SK-N-SH (cell line): ENCODE results near the gene FRS2. TPM values are rescaled to one million over a fixed set of nuclear protein-coding genes. Genes with fewer than 3 reads are reported as not detected.

ENCODE experiments used
- CTCF ChIA-PET: fragments of 300-600, 350-600 bp; formaldehyde crosslinking; extraction: SDS; loops from one replicate; lab custom pipeline; 2021; lab: Yijun Ruan, JAX
- POLR2A ChIA-PET: fragments of 350-600 bp; sonication (Branson Sonifier 250); formaldehyde crosslinking; extraction: SDS; loops from one replicate; lab custom pipeline; 2020; ENCODE audit warnings: antibody characterized with exemption, inconsistent platforms; lab: Yijun Ruan, JAX
- DNase-seq: peaks from one replicate; pipeline ENCODE4 v3.0.0; 2012
- H2AFZ ChIP-seq: fragments of 200-600 bp; sonication (generic); 2 replicates; pipeline ENCODE4 v1.8.1; 2016; ENCODE audit warnings: antibody characterized with exemption, mild to moderate bottlenecking, low read depth
- H3F3A ChIP-seq: fragments of 200-600 bp; sonication (generic); replicated peaks from 2 replicates; pipeline ENCODE3; 2016; ENCODE audit warnings: antibody characterized with exemption, mild to moderate bottlenecking; ENCODE audit not compliant: insufficient read depth
- H3K27ac ChIP-seq, 2 experiments: fragments of 200-500 bp in 1 of 2; fragments of 200-600 bp in 1 of 2; sonication (Bioruptor generic) in 1 of 2; sonication (generic), shearing (Covaris generic) in 1 of 2; 2 replicates each; pipeline versions ENCODE4 v1.5.1 to v1.6.1; 2014 to 2016; ENCODE audit warnings: low read depth in 2 of 2, inconsistent platforms in 1 of 2, low read length in 1 of 2, mild to moderate bottlenecking in 1 of 2, mixed read lengths in 1 of 2
- H3K27me3 ChIP-seq: fragments of 200-600 bp; sonication (generic), shearing (Covaris generic); 2 replicates; pipeline ENCODE4 v1.6.1; 2016; ENCODE audit warnings: mixed run types; ENCODE audit not compliant: insufficient read depth
- H3K36me3 ChIP-seq, 2 experiments: fragments of 200-500 bp in 1 of 2; fragments of 200-600 bp in 1 of 2; sonication (Bioruptor generic) in 1 of 2; sonication (generic) in 1 of 2; replicated peaks in 1 of 2; 2 replicates each; pipeline versions ENCODE3 to v1.5.1; 2014 to 2016; ENCODE audit warnings: low read length in 1 of 2, mild to moderate bottlenecking in 1 of 2; ENCODE audit not compliant: insufficient read depth in 2 of 2, control insufficient read depth in 1 of 2
- H3K4me1 ChIP-seq, 2 experiments: fragments of 200-500 bp in 1 of 2; fragments of 200-600 bp in 1 of 2; sonication (Bioruptor generic) in 1 of 2; sonication (generic), shearing (Covaris generic) in 1 of 2; 2 replicates each; pipeline versions ENCODE4 v1.5.1 to v1.6.1; 2014 to 2016; ENCODE audit warnings: low read depth in 1 of 2, low read length in 1 of 2, mixed run types in 1 of 2; ENCODE audit not compliant: insufficient read depth in 2 of 2, control insufficient read depth in 1 of 2
- H3K4me2 ChIP-seq: fragments of 200-600 bp; sonication (generic), shearing (Covaris generic); 2 replicates; pipeline ENCODE4 v1.6.1; 2017; ENCODE audit warnings: mixed run types
- H3K4me3 ChIP-seq, 2 experiments: fragments of 200-500 bp in 1 of 2; fragments of 200-600 bp in 1 of 2; sonication (Bioruptor generic) in 1 of 2; sonication (generic), shearing (Covaris generic) in 1 of 2; 2 replicates each; pipeline versions ENCODE4 v1.5.1 to v1.8.1; 2014 to 2016; ENCODE audit warnings: low read depth in 2 of 2, inconsistent platforms in 1 of 2, low read length in 1 of 2, mild to moderate bottlenecking in 1 of 2, mixed read lengths in 1 of 2, moderate library complexity in 1 of 2
- H3K79me2 ChIP-seq: fragments of 200-600 bp; sonication (generic); 2 replicates; pipeline ENCODE4 v1.8.1; 2017; ENCODE audit warnings: mild to moderate bottlenecking; ENCODE audit not compliant: insufficient read depth
- H3K9ac ChIP-seq: fragments of 200-600 bp; sonication (generic); 2 replicates; pipeline ENCODE4 v1.6.1; 2017; ENCODE audit warnings: mixed run types
- H3K9me2 ChIP-seq: fragments of 200-600 bp; sonication (generic); 2 replicates; pipeline ENCODE4 v1.6.1; 2017; ENCODE audit warnings: mixed run types
- H3K9me3 ChIP-seq: fragments of 200-600 bp; sonication (generic); 2 replicates; pipeline ENCODE4 v1.6.1; 2017; ENCODE audit warnings: mixed run types, mild to moderate bottlenecking, moderate library complexity
- H4K20me1 ChIP-seq: fragments of 200-600 bp; sonication (generic); 2 replicates; pipeline ENCODE4 v1.6.1; 2017; ENCODE audit warnings: mild to moderate bottlenecking, mixed run types; ENCODE audit not compliant: insufficient read depth
- CHD2 ChIP-seq: fragments of 150-350 bp; IDR thresholded peaks from 2 replicates; pipeline ENCODE4 v1.6.1; 2018; ENCODE audit warnings: low read length; ENCODE audit not compliant: partially characterized antibody
- EZH2phosphoT487 ChIP-seq: fragments of 200-600 bp; sonication (generic); IDR thresholded peaks from 2 replicates; pipeline ENCODE4 v1.6.1; 2017; ENCODE audit warnings: low read depth, mixed run types, mild to moderate bottlenecking, antibody characterized with exemption, moderate library complexity, borderline replicate concordance
- FOXM1 ChIP-seq: IDR thresholded peaks from 2 replicates; pipeline ENCODE4 v1.4.0; 2012; ENCODE audit warnings: low read depth, mild to moderate bottlenecking
- GABPA ChIP-seq: IDR thresholded peaks from 2 replicates; pipeline ENCODE4 v1.4.0; 2012; ENCODE audit warnings: low read depth, mild to moderate bottlenecking
- JUND ChIP-seq: IDR thresholded peaks from 2 replicates; pipeline ENCODE4 v1.4.0; 2012
- MEF2A ChIP-seq: IDR thresholded peaks from 2 replicates; pipeline ENCODE4 v1.4.0; 2012; ENCODE audit warnings: low read depth, borderline replicate concordance
- MXI1 ChIP-seq: IDR thresholded peaks from 2 replicates; pipeline ENCODE4 v1.6.1; 2012; ENCODE audit warnings: mild to moderate bottlenecking, low read depth, low read length, improper control_type of control experiment
- POLR2AphosphoS5 ChIP-seq: IDR thresholded peaks from 2 replicates; pipeline ENCODE4 v1.6.1; 2012; ENCODE audit warnings: low read depth, low read length
- RAD21 ChIP-seq: IDR thresholded peaks from 2 replicates; pipeline ENCODE4 v1.6.1; 2012; ENCODE audit warnings: mild to moderate bottlenecking, low read length
- RCOR1 ChIP-seq: fragments of 150-350 bp; IDR thresholded peaks from 2 replicates; pipeline ENCODE4 v1.6.1; 2017; ENCODE audit warnings: antibody characterized with exemption, low read length
- RXRA ChIP-seq: IDR thresholded peaks from 2 replicates; pipeline ENCODE4 v1.4.0; 2012; ENCODE audit warnings: low read depth, mild to moderate bottlenecking, borderline replicate concordance
- TAF1 ChIP-seq: IDR thresholded peaks from 2 replicates; pipeline ENCODE4 v1.6.1; 2012; ENCODE audit warnings: low read depth, mild to moderate bottlenecking, low read length, moderate library complexity, borderline replicate concordance
- TCF12 ChIP-seq: IDR thresholded peaks from 2 replicates; pipeline ENCODE4 v1.4.0; 2012
- YY1 ChIP-seq: IDR thresholded peaks from 2 replicates; pipeline ENCODE4 v1.4.0; 2012; ENCODE audit warnings: low read depth, mild to moderate bottlenecking
- WGBS: methylation state at CpG from one replicate; pipeline ENCODE4 v1.1.6; 2017; ENCODE audit warnings: low lambda C conversion rate; 5-methylcytosine and 5-hydroxymethylcytosine counted together
- polyA plus RNA-seq, 3 experiments: library from polyadenylated mRNA; depleted of rRNA; stranded (reverse); fragments of >200 nt; gene quantifications; 2 replicates each; pipeline ENCODE4 v1.2.3, GENCODE V29; 2012
- TF ChIP-seq, protein P1 (sequence below): IDR thresholded peaks from 2 replicates; pipeline ENCODE4 v1.4.0; 2012; ENCODE audit warnings: low read depth, borderline replicate concordance
- TF ChIP-seq, protein P2 (sequence below): IDR thresholded peaks from 2 replicates; pipeline ENCODE4 v1.4.0; 2012; ENCODE audit warnings: low read depth, borderline replicate concordance
- TF ChIP-seq, protein P3 (sequence below): fragments of 150-350 bp; IDR thresholded peaks from 2 replicates; pipeline ENCODE4 v1.6.1; 2017; ENCODE audit warnings: antibody characterized with exemption, low read length, low read depth, borderline replicate concordance
- TF ChIP-seq, protein P4 (sequence below): IDR thresholded peaks from 2 replicates; pipeline ENCODE4 v1.6.1; 2012; ENCODE audit warnings: mild to moderate bottlenecking, low read depth, low read length, moderate library complexity

The FRS2 gene
- polyA plus RNA-seq, 1 of the 3 experiments (the other 2 are of a cell fraction): 7.1 TPM

DNA sequence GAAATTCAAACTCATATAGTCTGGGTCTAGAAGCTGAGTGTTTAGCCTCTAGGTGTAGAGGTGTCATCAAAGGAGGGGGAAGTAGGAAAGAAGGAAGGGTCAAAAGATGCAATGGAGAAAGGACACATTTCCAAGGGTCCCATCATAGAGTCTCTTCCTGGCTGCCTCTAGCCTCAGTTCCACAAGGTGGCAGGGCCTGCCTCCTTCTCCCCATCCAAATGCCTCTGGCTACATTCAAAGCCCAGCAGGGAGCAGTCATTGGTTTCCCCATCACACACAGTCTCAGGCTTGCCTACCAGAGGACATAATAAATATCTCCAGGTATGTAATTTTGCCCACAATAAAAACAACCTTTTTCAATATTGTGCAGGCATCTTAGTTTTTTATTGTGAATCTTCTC is 113.0 kb downstream of the FRS2 start:
- Histone ChIP-seq H3K27ac (no peak overlapping the region), H3F3A (peaks cover 14% of the 10 kb centered on the region), H3K9me2 (no peaks in the 10 kb centered on the region), H3K4me3 (no peak overlapping the region), H4K20me1 (peaks cover 12% of the 10 kb centered on the region), H3K79me2 (peaks cover 27% of the 10 kb centered on the region), H3K9ac (no peak overlapping the region), H2AFZ (no peak overlapping the region), H3K4me1 (peaks cover 5 to 6% of the 10 kb centered on the region in 2 experiments; a peak in 3 of 4 replicates), H3K9me3 (no peaks in the 10 kb centered on the region), H3K4me2 (no peak overlapping the region), H3K36me3 (peaks cover 22 to 34% of the 10 kb centered on the region in 2 experiments), H3K27me3 (no peaks in the 10 kb centered on the region)
- ChIA-PET CTCF (interaction anchor here (0.7 to 2.4 kb wide), 7 partner anchors 12 to 293 kb away, joined by 3 to 9 read pairs (median 4); no protein-coding TSS in a partner anchor), POLR2A (no interaction called here)
- DNase-seq: no peak
- TF ChIP-seq TCF12 (no peak), CHD2 (no peak), EZH2phosphoT487 (no peak), RAD21 (peak; percentile 30)

DNA sequence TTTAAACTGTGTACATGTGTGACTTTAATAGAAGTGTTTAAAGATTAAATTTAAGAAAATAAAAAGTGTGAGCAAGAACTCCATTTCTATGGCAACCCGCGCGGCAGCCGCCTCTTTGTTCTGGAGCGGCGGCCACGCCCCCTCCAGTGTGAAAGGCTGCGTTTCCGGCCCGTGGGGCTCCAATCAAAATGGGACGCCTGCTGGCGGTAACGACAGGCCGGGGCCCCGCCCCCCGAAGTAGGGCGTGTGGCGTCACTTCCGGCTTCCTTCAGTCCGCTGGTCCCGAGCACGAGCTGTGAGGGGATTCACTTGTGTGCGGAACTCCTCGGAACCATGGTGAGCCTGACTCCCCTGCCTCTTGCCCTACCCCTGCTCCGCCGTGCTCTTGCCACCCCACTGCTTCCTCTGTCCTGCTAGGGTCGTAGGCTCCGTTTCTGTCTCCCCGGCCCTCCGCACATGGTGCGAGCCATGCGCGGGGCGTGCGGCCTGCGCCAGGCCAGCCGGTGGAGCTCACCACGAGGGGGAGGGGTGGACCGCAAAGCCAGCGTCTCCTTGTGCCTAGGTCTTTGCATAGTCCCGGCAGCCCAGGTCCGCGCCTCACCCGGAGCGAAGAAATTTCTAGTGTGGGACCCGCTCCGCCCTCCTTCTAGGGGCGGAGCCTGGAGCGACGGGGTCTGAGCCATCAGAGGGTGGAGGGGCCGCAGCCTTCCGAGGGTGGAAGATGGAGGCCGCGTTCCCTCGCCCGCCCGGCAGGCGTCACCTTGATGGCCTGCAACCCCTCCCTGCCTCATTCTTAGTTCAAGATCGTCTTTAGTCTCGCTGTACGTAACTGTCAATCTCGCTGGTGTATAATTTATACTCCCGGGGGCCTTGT is 115.2 kb downstream of the FRS2 start, which contains the start of gene CCT2:
TSS of gene CCT2 (plus strand) at position 271 of the 874 bp plus-strand sequence. CDS start at position 334, 63 bp downstream.
- Histone ChIP-seq H3K79me2 (peaks cover 49% of the 10 kb centered on the region), H3K9ac (peak within 1 kb of the TSS; percentile 98), H3K36me3 (peaks cover 41 to 42% of the 10 kb centered on the region in 2 experiments), H3K9me3 (no peaks in the 10 kb centered on the region), H3K4me2 (peak within 1 kb of the TSS; percentile 82), H3K4me1 (peaks cover 5 to 6% of the 10 kb centered on the region in 2 experiments; a peak in 3 of 4 replicates), H4K20me1 (peaks cover 12% of the 10 kb centered on the region), H3K27ac (peak within 1 kb of the TSS; percentile 86 to 96), H3K9me2 (no peaks in the 10 kb centered on the region), H3K27me3 (no peaks in the 10 kb centered on the region), H2AFZ (peak within 1 kb of the TSS; percentile 96), H3F3A (peaks cover 12% of the 10 kb centered on the region), H3K4me3 (peak within 1 kb of the TSS; percentile 88 to 99)
- POLR2A ChIA-PET: interaction anchor here (1.3 kb wide), 1 partner anchor 15 kb away, joined by 7 read pairs; no protein-coding TSS in a partner anchor
- DNase-seq: peak; percentile 95
- CTCF ChIA-PET: interaction anchor here (0.6 to 2.0 kb wide), 15 partner anchors 10 to 227 kb away, joined by 3 to 16 read pairs (median 3); partner anchors contain the start of gene FRS2
- WGBS: under 1% methylated on average over 34 of the region's 63 CpGs
- TF ChIP-seq, protein P1, sequence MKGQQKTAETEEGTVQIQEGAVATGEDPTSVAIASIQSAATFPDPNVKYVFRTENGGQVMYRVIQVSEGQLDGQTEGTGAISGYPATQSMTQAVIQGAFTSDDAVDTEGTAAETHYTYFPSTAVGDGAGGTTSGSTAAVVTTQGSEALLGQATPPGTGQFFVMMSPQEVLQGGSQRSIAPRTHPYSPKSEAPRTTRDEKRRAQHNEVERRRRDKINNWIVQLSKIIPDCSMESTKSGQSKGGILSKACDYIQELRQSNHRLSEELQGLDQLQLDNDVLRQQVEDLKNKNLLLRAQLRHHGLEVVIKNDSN: no peak
- TF ChIP-seq RCOR1: no peak
- no peak for TF ChIP-seq EZH2phosphoT487
- peak; percentile 36 for TF ChIP-seq RAD21
- TF ChIP-seq, protein P2, sequence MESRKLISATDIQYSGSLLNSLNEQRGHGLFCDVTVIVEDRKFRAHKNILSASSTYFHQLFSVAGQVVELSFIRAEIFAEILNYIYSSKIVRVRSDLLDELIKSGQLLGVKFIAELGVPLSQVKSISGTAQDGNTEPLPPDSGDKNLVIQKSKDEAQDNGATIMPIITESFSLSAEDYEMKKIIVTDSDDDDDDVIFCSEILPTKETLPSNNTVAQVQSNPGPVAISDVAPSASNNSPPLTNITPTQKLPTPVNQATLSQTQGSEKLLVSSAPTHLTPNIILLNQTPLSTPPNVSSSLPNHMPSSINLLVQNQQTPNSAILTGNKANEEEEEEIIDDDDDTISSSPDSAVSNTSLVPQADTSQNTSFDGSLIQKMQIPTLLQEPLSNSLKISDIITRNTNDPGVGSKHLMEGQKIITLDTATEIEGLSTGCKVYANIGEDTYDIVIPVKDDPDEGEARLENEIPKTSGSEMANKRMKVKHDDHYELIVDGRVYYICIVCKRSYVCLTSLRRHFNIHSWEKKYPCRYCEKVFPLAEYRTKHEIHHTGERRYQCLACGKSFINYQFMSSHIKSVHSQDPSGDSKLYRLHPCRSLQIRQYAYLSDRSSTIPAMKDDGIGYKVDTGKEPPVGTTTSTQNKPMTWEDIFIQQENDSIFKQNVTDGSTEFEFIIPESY: no peak
- peak; percentile 98 for TF ChIP-seq POLR2AphosphoS5
- no peak for TF ChIP-seq CHD2
- peak; percentile 96 for TF ChIP-seq TAF1
- no peak for TF ChIP-seq FOXM1
- TF ChIP-seq GABPA: peak; percentile 77
- TF ChIP-seq YY1: no peak; the same call in 1 of the 2 replicates
- TF ChIP-seq MXI1: peak; percentile 97
- TF ChIP-seq, protein P3, sequence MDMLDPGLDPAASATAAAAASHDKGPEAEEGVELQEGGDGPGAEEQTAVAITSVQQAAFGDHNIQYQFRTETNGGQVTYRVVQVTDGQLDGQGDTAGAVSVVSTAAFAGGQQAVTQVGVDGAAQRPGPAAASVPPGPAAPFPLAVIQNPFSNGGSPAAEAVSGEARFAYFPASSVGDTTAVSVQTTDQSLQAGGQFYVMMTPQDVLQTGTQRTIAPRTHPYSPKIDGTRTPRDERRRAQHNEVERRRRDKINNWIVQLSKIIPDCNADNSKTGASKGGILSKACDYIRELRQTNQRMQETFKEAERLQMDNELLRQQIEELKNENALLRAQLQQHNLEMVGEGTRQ: no peak
- no peak for TF ChIP-seq JUND
- TF ChIP-seq, protein P4, sequence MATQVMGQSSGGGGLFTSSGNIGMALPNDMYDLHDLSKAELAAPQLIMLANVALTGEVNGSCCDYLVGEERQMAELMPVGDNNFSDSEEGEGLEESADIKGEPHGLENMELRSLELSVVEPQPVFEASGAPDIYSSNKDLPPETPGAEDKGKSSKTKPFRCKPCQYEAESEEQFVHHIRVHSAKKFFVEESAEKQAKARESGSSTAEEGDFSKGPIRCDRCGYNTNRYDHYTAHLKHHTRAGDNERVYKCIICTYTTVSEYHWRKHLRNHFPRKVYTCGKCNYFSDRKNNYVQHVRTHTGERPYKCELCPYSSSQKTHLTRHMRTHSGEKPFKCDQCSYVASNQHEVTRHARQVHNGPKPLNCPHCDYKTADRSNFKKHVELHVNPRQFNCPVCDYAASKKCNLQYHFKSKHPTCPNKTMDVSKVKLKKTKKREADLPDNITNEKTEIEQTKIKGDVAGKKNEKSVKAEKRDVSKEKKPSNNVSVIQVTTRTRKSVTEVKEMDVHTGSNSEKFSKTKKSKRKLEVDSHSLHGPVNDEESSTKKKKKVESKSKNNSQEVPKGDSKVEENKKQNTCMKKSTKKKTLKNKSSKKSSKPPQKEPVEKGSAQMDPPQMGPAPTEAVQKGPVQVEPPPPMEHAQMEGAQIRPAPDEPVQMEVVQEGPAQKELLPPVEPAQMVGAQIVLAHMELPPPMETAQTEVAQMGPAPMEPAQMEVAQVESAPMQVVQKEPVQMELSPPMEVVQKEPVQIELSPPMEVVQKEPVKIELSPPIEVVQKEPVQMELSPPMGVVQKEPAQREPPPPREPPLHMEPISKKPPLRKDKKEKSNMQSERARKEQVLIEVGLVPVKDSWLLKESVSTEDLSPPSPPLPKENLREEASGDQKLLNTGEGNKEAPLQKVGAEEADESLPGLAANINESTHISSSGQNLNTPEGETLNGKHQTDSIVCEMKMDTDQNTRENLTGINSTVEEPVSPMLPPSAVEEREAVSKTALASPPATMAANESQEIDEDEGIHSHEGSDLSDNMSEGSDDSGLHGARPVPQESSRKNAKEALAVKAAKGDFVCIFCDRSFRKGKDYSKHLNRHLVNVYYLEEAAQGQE: no peak
- no peak for TF ChIP-seq MEF2A
- no peak for TF ChIP-seq RXRA
